K562 (cell line): Measurements from ENCODE around the gene ACOT13.

Source experiments
- E2F1 ChIP-seq: sonication (generic); formaldehyde crosslinking; IDR thresholded peaks from 2 replicates; pipeline ENCODE4 v1.8.1; 2023; ENCODE audit warnings: mild to moderate bottlenecking, missing genetic modification reagents, moderate library complexity
- ETV6 ChIP-seq, 3 experiments: fragments of 150-350 bp in 1 of 3; sonication (generic) in 1 of 3; formaldehyde crosslinking in 1 of 3; IDR thresholded peaks; 2 replicates each; pipeline versions ENCODE4 v1.6.1 to v1.8.0; 2014 to 2022; ENCODE audit warnings: borderline replicate concordance in 2 of 3, low read depth in 2 of 3, antibody characterized with exemption in 1 of 3, low read length in 1 of 3, mild to moderate bottlenecking in 1 of 3, missing genetic modification reagents in 1 of 3
- MLX ChIP-seq, 2 experiments: fragments of 450-650 bp in 1 of 2; sonication (generic) in 1 of 2; formaldehyde crosslinking; conservative IDR thresholded peaks; 2 replicates each; pipeline versions ENCODE4 v1.4.0 to v1.8.1; 2020 to 2022; ENCODE audit warnings: mild to moderate bottlenecking in 1 of 2, missing genetic modification reagents in 1 of 2
- MXI1 ChIP-seq: IDR thresholded peaks from 2 replicates; pipeline ENCODE4 v1.6.1; 2011; ENCODE audit warnings: low read depth, mild to moderate bottlenecking, improper control_type of control experiment, low read length
- NBN ChIP-seq: fragments of 450-650 bp; IDR thresholded peaks from 2 replicates; pipeline ENCODE4 v1.6.1; 2016; ENCODE audit warnings: low read depth, mild to moderate bottlenecking
- TBP ChIP-seq: optimal IDR thresholded peaks from 2 replicates; pipeline ENCODE3; 2011; ENCODE audit warnings: low read depth, low read length, improper control_type of control experiment
- ZC3H11A ChIP-seq: IDR thresholded peaks from 2 replicates; pipeline ENCODE4 v1.6.1; 2012; ENCODE audit warnings: low read depth, low read length, improper control_type of control experiment

GRCh38 chr6:24690593-24690992, 23.7 kb downstream of the ACOT13 start:
- TF ChIP-seq TBP (no peak), ETV6 (IDR thresholded peaks at IDR 0.05; ENCODE audit: borderline replicate concordance in 1 of 2, low read depth in 2 of 2, low read length in 1 of 2) (no peak), ETV6 (CRISPR knock-in tag; IDR thresholded peaks at IDR 0.05; ENCODE audit: borderline replicate concordance) (no peak), E2F1 (CRISPR knock-in tag) (no peak), ZC3H11A (no peak), MLX (CRISPR knock-in tag; conservative IDR thresholded peaks at IDR 0.05) (no peak), MXI1 (no peak), NBN (no peak)
